NT2/D1 (cell line): Measurements from ENCODE around the gene TGM5.

Experiments
- DNase-seq: peaks from one replicate; pipeline ENCODE4 v3.0.0-alpha.2; 2011; ENCODE audit warnings: low read depth, low spot score
- H3K27me3 ChIP-seq: 2 replicates; pipeline ENCODE4 v1.6.0; 2011; ENCODE audit warnings: mild to moderate bottlenecking; ENCODE audit not compliant: insufficient read length, insufficient read depth
- H3K36me3 ChIP-seq: 2 replicates; pipeline ENCODE4 v1.6.1; 2011; ENCODE audit warnings: mild to moderate bottlenecking, low read length, mixed read lengths; ENCODE audit not compliant: insufficient read depth, insufficient read length
- H3K4me1 ChIP-seq: 2 replicates; pipeline ENCODE4 v1.5.1; 2011; ENCODE audit not compliant: insufficient read depth, insufficient read length
- H3K4me3 ChIP-seq: 2 replicates; pipeline ENCODE4 v1.5.1; 2011; ENCODE audit warnings: low read depth; ENCODE audit not compliant: insufficient read length
- H3K9ac ChIP-seq: 2 replicates; pipeline ENCODE4 v1.6.0; 2011; ENCODE audit warnings: low read depth; ENCODE audit not compliant: insufficient read length
- H3K9me3 ChIP-seq: 2 replicates; pipeline ENCODE4 v1.5.1; 2011; ENCODE audit warnings: mild to moderate bottlenecking, low read length; ENCODE audit not compliant: insufficient read depth
- SUZ12 ChIP-seq: IDR thresholded peaks from 2 replicates; pipeline ENCODE4 v1.6.1; 2011; ENCODE audit not compliant: insufficient read length, insufficient read depth; ENCODE audit errors: extremely low read depth
- YY1 ChIP-seq: IDR thresholded peaks from 2 replicates; pipeline ENCODE4 v1.6.1; 2011; ENCODE audit not compliant: insufficient read length, insufficient read depth
- ZNF274 ChIP-seq: IDR thresholded peaks from 2 replicates; pipeline ENCODE4 v1.6.1; 2011; ENCODE audit warnings: mild to moderate bottlenecking, low read depth, low read length

The TGM5 gene

GRCh38 chr15:43243020-43243645 is 23.6 kb downstream of the TGM5 start:
- H3K4me3 ChIP-seq: no peak overlapping the region

GRCh38 chr15:43242616-43243015 is 24.1 kb downstream of the TGM5 start:
- Histone ChIP-seq H3K4me1 (no peaks in the 10 kb centered on the region), H3K9ac (no peak overlapping the region), H3K36me3 (no peaks in the 10 kb centered on the region), H3K4me3 (no peak overlapping the region), H3K9me3 (no peaks in the 10 kb centered on the region), H3K27me3 (no peaks in the 10 kb centered on the region)
- TF ChIP-seq SUZ12: no peak
- DNase-seq: no peak

More at GRCh38 chr15:43243020-43243645, 23.6 kb downstream of the TGM5 start:
- no peak for TF ChIP-seq ZNF274
- TF ChIP-seq YY1: no peak
- no peak for TF ChIP-seq SUZ12
- DNase-seq: no peak
- no peaks in the 10 kb centered on the region for H3K9me3 ChIP-seq
- H3K36me3 ChIP-seq: no peaks in the 10 kb centered on the region
- H3K4me1 ChIP-seq: no peaks in the 10 kb centered on the region
- no peak overlapping the region for H3K9ac ChIP-seq
- H3K27me3 ChIP-seq: no peaks in the 10 kb centered on the region

- Histone ChIP-seq H3K9ac (no peak overlapping the region), H3K27me3 (no peaks in the 10 kb centered on the region)
- TF ChIP-seq SUZ12: no peak
- TF ChIP-seq ZNF274: no peak
- TF ChIP-seq YY1: no peak
These were observed 25.6 kb downstream of the TGM5 start for GRCh38 chr15:43241100-43241499.

GRCh38 chr15:43239732-43240491 is 26.8 kb downstream of the TGM5 start:
- Histone ChIP-seq H3K4me3 (no peak overlapping the region), H3K27me3 (no peaks in the 10 kb centered on the region), H3K9me3 (no peaks in the 10 kb centered on the region), H3K4me1 (no peaks in the 10 kb centered on the region), H3K9ac (no peak overlapping the region), H3K36me3 (no peaks in the 10 kb centered on the region)
- no peak for DNase-seq
- TF ChIP-seq ZNF274: no peak

More at GRCh38 chr15:43241100-43241499, 25.6 kb downstream of the TGM5 start:
- no peaks in the 10 kb centered on the region for H3K4me1 ChIP-seq
- DNase-seq: no peak
- no peak overlapping the region for H3K4me3 ChIP-seq
- H3K9me3 ChIP-seq: no peaks in the 10 kb centered on the region
- no peaks in the 10 kb centered on the region for H3K36me3 ChIP-seq

- H3K36me3 ChIP-seq: no peaks in the 10 kb centered on the region
- H3K4me3 ChIP-seq: no peak overlapping the region
- no peak for DNase-seq
- no peak for TF ChIP-seq SUZ12
- TF ChIP-seq YY1: no peak
- no peak for TF ChIP-seq ZNF274
- H3K9me3 ChIP-seq: no peaks in the 10 kb centered on the region
- no peak overlapping the region for H3K9ac ChIP-seq
- no peaks in the 10 kb centered on the region for H3K4me1 ChIP-seq
- no peaks in the 10 kb centered on the region for H3K27me3 ChIP-seq
These were observed 28.0 kb downstream of the TGM5 start for GRCh38 chr15:43238671-43239131.

GRCh38 chr15:43237842-43238470 is 28.8 kb downstream of the TGM5 start:
- H3K27me3 ChIP-seq: no peaks in the 10 kb centered on the region
- H3K36me3 ChIP-seq: no peaks in the 10 kb centered on the region
- DNase-seq: no peak
- no peak overlapping the region for H3K4me3 ChIP-seq
- H3K4me1 ChIP-seq: no peaks in the 10 kb centered on the region
- no peak overlapping the region for H3K9ac ChIP-seq
- TF ChIP-seq SUZ12 (no peak), YY1 (no peak), ZNF274 (no peak)
- no peaks in the 10 kb centered on the region for H3K9me3 ChIP-seq

GRCh38 chr15:43235536-43235935 is 31.2 kb downstream of the TGM5 start:
- no peaks in the 10 kb centered on the region for H3K27me3 ChIP-seq
- no peaks in the 10 kb centered on the region for H3K36me3 ChIP-seq
- TF ChIP-seq ZNF274 (no peak), SUZ12 (no peak), YY1 (no peak)
- no peak overlapping the region for H3K9ac ChIP-seq
- H3K4me1 ChIP-seq: no peaks in the 10 kb centered on the region
- no peaks in the 10 kb centered on the region for H3K9me3 ChIP-seq
- DNase-seq: no peak
- no peak overlapping the region for H3K4me3 ChIP-seq
